NOMO-1 treated with DMSO at 0.1 percent for 48 hours (cell line): ENCODE results near the gene RPS5.

ENCODE experiments used
- DNase-seq: peaks from one replicate; lab custom pipeline; 2025; ENCODE audit not compliant: unreplicated experiment; lab: John Stamatoyannopoulos, UW

Gene RPS5

GRCh38 chr19:58385313-58385890, 1.7 kb upstream of the RPS5 start:
- DNase-seq = no peak

GRCh38 chr19:58385891-58386575, 1.0 kb upstream of the RPS5 start:
- DNase-seq = no peak

- no peak for DNase-seq
These were observed 487 bp downstream of the RPS5 start for GRCh38 chr19:58387338-58388174.

GRCh38 chr19:58388175-58388526, 1.1 kb downstream of the RPS5 start:
- no peak for DNase-seq

GRCh38 chr19:58392945-58393724, 6.1 kb downstream of the RPS5 start:
- no peak for DNase-seq

GRCh38 chr19:58393725-58394033, 6.6 kb downstream of the RPS5 start:
- no peak for DNase-seq

- DNase-seq = no peak
These were observed 7.8 kb downstream of the RPS5 start for GRCh38 chr19:58394821-58395219.

- no peak for DNase-seq
These were observed 8.3 kb downstream of the RPS5 start, which contains the start of gene RNF225 for GRCh38 chr19:58395220-58395978. TSS of gene RNF225 (plus strand) at chr19:58395656. CDS start at chr19:58396090, 434 bp downstream.

- DNase-seq = no peak
These were observed 9.0 kb downstream of the RPS5 start for GRCh38 chr19:58395979-58396627.

GRCh38 chr19:58396691-58397532, 9.8 kb downstream of the RPS5 start:
- DNase-seq = no peak

- no peak for DNase-seq
These were observed 10.5 kb downstream of the RPS5 start for GRCh38 chr19:58397533-58398037.

- DNase-seq = no peak
These were observed 11.0 kb downstream of the RPS5 start for GRCh38 chr19:58398087-58398486.

GRCh38 chr19:58398545-58398944, 11.5 kb downstream of the RPS5 start:
- no peak for DNase-seq

GRCh38 chr19:58399903-58400302, 12.8 kb downstream of the RPS5 start:
- DNase-seq = no peak

- no peak for DNase-seq
These were observed 13.3 kb downstream of the RPS5 start for GRCh38 chr19:58400316-58400915.

- DNase-seq = peak; percentile 99
These were observed 14.1 kb downstream of the RPS5 start for GRCh38 chr19:58400916-58401839.

- DNase-seq = no peak
These were observed 14.9 kb downstream of the RPS5 start for GRCh38 chr19:58401840-58402421.
